GM19328 (cell line): Measurements from ENCODE around the gene TBX19.

Experiments used
- ATAC-seq: cut with Tn5 transposase; IDR thresholded peaks from one replicate; pipeline ENCODE4 v1.9.1; 2021; ENCODE audit warnings: mild to moderate bottlenecking, moderate library complexity; ENCODE audit not compliant: unreplicated experiment

The TBX19 gene

GRCh38 chr1:168279253-168279652 is 1.4 kb upstream of the TBX19 start:
- no peak for ATAC-seq

DNA sequence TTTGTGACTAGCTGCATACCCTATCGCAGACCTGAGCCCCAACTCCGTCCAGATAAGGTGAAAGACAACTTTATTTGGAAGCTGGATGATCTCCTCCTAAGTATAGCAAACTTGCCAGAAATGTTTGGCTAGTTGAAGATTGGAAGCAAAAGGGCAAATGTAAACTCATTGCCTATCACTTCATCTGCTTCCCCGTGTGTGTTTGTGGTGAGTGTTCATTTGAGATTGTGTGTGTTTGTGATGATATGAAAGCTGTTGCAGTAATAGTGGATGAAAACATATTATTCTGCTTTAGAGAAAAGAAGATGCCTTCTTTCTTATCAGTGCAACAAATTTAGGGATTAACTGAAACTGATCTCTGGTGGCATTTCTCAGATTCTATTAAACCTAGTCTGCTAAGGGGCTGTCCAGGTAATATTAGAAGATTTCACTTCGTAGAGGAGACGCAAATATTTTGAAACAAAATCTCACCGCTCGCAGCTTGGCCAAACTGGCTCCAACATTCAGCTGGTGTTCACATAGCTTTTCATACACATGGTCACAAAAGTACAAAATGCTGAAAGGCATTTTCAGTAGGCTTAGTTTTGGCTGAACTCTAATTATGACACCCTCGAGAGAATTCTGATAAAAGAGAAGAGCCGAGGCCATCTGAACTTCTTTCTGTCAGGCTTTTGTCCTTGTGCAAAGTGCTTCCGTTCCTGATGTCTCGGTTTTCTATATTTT is 1.1 kb downstream of the TBX19 start:
- no peak for ATAC-seq

DNA sequence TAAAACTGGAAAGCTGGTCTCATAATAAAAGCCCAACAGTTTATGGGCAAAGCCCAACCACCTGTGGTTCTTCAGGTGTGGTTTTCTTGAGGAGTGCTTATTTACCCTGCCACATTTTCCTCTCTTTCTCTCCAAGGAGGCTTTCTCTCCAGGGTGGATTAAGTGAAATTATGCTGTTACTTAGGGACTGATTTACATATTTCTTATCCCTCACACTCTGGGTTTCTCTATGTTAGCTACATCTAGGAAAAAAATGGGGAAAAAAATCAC is 4.8 kb downstream of the TBX19 start:
- ATAC-seq, result no peak

DNA sequence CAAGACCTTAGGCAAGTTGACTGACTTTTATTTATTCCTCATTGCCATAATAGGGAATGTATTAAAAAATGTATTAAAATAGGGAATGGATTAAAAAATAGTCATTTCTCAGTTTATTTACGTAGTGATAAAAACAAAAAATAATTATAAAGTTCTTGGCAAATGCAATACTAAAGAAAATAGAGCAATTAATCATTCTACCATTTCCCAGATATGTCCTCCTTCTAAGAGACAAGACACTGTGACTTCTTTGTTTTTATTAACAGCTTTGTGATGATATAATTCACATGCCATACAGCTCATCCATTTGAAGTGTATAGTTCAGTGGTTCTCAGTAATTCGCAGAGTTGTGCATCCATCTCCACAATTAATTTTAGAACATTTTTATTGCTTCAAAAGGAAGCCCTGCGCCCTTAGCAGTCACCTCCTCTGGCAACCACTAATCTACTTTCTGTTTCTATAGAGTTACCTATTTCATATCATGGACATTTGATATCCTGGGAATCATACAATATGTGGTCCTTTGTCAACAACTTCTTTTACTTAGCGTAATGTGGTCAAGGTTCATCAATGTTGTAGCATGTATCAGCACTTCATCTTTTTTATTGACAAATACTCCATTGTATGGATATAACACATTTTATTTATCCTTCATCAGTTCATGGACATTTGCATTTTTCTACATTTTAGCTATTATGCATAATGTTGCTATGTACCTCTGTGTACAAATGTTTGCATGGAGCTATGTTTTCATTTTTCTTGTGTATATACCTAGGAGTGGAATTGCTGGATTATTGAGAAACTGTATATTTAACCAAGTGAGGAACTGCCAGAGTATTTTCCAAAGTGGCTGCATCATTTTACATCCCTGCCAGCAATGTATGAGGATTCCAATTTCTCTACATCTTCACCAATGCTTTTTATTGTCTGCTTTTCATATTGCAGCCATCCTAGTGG is 5.6 kb downstream of the TBX19 start:
- ATAC-seq, result no peak

DNA sequence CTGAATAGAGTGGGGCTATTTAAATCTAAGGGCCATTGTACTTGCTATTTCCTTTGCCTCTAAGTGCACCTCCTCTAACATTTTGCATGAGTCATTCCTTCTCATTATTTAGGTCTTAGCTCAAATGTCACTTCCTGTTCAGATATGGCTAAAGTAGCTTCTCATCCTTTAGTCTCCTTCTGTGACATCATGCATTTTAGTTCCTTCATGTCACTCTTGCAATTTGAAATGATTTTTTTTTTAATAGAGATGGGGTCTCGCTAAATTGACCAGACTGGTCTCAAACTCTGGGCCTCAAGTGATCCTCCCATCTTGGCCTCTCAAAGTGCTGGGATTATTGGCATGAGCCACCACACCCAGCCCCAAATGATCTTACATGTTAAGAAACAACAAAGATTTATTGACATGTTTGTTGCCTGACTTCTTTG is 6.6 kb downstream of the TBX19 start:
- ATAC-seq, result no peak

GRCh38 chr1:168288311-168289052 is 7.8 kb downstream of the TBX19 start:
- ATAC-seq, result no peak

DNA sequence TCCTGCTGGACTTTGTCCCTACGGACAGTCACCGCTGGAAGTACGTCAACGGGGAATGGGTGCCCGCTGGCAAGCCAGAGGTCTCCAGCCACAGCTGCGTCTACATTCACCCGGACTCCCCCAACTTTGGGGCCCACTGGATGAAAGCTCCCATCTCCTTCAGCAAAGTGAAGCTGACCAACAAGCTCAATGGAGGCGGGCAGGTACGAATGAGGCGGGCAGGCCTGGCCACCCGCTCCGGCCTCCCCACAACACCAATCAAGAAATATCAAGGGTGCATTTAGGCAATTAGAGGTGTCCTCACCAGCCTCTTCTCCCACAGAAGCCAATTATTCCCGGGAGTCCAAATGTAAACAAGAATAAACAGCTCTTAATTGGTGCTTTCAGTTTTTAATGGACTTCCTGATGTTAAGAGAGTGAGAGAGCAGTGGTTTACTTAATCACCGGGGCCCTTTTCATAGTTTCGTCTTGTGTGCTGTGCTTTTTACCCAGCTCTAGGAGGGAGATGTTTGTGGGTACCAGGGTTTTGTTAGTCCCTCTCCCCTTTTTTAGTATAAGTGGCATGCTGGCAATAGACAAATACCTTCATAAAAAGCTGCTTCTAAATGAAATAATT is 10.7 kb downstream of the TBX19 start:
- ATAC-seq, result no peak

GRCh38 chr1:168293356-168293755 is 12.7 kb downstream of the TBX19 start:
- ATAC-seq, result no peak

DNA sequence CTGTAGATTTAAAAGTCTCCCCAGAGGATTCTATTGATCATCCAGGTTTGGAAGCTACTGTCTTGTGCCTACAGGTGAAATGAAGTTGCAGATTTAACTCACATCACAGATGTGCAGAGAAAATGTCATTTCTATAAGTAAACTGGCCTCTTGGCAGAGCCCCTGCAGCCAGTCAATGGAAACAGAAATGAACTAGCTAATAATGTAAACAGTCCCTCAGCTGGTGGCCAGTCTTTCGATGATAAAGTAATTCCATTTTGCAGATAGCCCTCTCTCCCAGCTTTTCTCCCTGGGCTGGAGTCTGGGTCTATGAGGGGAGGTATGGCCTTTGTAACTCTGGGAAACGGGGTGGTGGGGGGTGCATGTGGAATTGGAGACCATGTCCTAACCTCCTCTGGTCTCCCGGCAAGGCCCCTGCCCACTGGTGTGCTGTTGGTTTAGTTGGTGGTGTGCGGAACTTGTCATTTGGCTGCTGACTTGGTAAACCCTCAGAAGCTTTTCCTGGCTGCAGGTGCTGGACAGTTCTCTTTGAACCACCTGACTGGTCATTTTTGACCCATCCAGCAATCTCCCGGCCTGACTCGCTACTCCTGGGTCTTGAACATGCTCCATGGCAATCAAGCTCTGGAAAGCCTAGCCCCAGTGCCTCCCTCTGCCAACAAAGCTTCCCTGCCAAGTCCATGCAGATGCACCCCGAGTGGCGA is 14.9 kb downstream of the TBX19 start:
- ATAC-seq, result no peak

DNA sequence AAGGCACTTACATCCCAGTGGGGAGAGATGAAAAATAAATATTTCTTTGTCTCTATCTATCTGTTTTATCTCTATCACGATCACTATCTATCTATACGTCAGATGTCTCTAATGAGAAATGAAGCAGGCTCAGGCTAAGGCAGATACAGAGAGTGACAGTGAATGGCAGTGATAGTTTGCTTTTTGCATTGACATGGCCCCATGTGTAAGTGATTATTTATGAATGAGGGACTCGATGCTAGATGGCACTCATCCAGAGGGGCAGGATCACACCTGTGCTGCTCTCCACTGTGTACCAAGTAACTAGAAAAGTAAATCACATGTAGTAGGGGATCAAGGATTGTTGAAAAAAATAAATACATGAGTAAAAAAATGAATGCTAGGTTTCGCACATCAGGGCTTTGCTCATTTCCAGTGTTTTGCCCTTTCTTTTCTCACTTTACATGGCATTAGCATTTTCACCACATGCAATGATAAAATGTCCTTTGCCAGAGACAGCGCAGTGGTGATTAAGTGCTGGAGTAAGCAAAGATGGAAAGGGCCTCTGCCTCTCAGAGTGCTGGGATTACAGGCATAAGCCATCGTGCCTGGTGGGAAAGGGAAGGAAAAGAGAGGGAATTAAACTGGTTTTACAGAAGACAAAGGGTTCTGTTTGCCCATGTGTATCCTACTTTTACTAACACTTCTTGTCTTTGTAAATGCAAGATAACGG is 16.5 kb downstream of the TBX19 start:
- no peak for ATAC-seq

DNA sequence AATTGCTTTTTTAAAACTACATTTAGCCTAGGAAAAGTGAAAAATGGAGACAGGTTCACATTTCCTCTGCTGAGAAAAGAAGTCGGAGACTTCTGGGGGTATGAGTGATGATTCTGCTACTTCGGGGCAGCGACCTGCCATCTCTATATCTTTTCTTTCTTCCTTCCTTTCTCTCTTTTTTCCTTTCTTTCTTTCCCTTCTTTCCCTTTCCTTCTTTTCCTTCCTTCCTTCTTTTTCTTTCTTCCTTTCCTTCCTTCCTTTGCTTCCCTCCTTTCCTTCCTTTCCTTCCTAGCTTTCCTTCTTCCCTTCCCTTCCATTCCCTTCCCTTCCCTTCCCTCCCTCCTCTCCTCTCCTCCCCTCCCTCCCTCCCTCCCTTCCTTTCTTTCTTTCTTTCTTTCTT is 17.8 kb downstream of the TBX19 start:
- no peak for ATAC-seq

GRCh38 chr1:168300626-168301025 is 19.9 kb downstream of the TBX19 start:
- ATAC-seq, result no peak

DNA sequence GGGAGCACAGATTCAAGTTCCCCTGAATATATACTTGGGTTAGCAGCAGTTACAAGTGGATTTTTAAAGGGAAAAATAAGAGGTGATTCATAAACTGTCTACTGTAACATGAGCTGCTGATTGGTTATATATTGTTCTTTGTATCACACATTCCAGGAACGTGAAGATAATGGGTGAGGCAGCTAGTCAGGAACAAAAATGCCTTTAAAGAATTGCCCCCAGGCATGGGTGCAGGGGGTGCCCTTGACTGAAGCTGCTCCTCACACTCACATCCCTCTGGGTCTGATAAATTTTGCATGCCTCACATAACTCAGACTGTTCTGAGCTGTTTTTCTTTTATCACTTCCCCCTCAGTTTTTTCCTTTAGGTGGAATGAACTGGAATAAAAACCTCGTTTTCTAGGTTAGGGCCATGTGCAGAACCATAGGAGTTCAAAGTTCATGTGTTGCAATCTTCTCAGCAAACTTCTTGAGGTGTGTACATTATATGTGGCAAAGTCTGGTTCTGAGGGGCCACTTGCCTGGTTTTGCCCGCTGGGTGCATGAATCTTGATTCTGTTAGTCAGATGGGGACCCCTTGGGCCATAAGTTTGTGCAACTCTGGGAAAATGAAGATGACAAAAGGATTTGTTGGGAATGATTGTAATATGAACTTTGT is 21.1 kb downstream of the TBX19 start:
- no peak for ATAC-seq

- no peak for ATAC-seq
Observed at GRCh38 chr1:168303716-168304540, 23.3 kb downstream of the TBX19 start.

DNA sequence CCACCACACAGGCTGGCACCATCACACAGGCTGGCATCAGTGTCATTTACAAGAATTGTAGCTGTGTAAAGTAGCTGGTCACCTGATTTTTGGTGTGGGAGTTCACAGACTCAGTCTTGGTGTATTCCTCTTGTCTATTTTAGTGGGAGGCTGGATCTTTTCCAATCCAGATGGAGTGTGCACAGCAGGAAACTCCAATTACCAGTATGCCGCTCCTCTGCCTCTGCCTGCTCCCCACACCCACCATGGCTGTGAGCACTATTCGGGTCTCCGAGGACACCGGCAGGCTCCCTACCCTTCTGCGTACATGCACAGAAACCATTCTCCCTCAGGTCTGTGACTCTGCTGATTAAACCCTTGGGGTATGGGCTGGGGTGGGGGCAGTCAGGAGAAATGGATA is 24.2 kb downstream of the TBX19 start:
- ATAC-seq, result no peak

GRCh38 chr1:168312718-168313604 is 32.3 kb downstream of the TBX19 start:
- ATAC-seq, result no peak

- ATAC-seq, result no peak
Observed at GRCh38 chr1:168316142-168316541, 35.5 kb downstream of the TBX19 start.

DNA sequence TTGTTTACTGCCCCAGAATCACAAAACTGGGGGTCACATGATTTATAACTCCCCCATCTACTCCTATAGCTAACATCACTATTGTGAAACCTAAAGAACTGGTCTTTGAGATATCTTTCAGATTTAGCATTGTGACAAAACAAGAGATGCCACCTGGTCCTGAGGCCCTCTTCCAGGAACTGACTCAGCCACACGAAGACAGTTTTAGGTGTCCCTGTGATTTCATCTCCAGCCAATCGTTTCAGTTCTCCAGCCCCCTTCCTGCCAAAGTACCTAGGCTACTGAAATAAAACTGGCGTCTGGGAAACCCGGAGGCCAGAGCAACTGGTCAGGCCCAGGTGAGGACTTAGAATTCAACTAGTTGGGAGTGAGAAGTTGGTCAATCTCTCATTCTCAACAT is 36.6 kb downstream of the TBX19 start:
- no peak for ATAC-seq
